ENCODE measurements around the gene GP2.

GP2 gene

GRCh38 chr16:20260215-20261009, 66.9 kb downstream of the GP2 start:
- Mint-ChIP-seq H3K27ac (no peak overlapping the region), H3K27me3 (peaks cover 7% of the 10 kb centered on the region), H3K9me3 (peaks cover 6% of the 10 kb centered on the region), H3K4me1 (ENCODE audit: low read depth) (no peaks in the 10 kb centered on the region), H3K4me3 (no peak overlapping the region), H3K36me3 (ENCODE audit: low read depth) (no peaks in the 10 kb centered on the region)
- DNase-seq, result no peak
